Activated CD8-positive, alpha-beta memory T cell treated with anti-CD3 and anti-CD28 coated beads for 48 hours (primary cell): ENCODE data around the gene CARNS1.
"Not testable (repeated sequence)": the region's sequence is repeated elsewhere in the genome, so short reads cannot be mapped to it uniquely, and the experiment has no call there.

ENCODE experiments used
- DNase-seq, 3 experiments: peaks; one replicate each; pipeline ENCODE4 v3.0.0-alpha.2; 2020; ENCODE audit warnings: low read depth in 2 of 3, low spot score in 2 of 3

Gene CARNS1

GRCh38 chr11:67463186-67463585 lies 47.7 kb downstream of the CARNS1 start:
- no peak for DNase-seq

- DNase-seq: no peak
Measured at GRCh38 chr11:67463680-67464410, 48.4 kb downstream of the CARNS1 start.

- peak in 2 of 3 experiments; percentile 77 to 86 for DNase-seq
Measured at GRCh38 chr11:67464411-67465188, 49.1 kb downstream of the CARNS1 start.

GRCh38 chr11:67465189-67465510 lies 49.7 kb downstream of the CARNS1 start:
- DNase-seq: no peak

- DNase-seq: not testable (repeated sequence)
Measured at GRCh38 chr11:67465530-67465929, 50.1 kb downstream of the CARNS1 start.

GRCh38 chr11:67466367-67466766 lies 50.9 kb downstream of the CARNS1 start:
- DNase-seq: no peak

GRCh38 chr11:67466962-67467771 lies 51.7 kb downstream of the CARNS1 start:
- DNase-seq: no peak

GRCh38 chr11:67468056-67468455 lies 52.6 kb downstream of the CARNS1 start:
- DNase-seq: no peak

GRCh38 chr11:67468456-67468758 lies 52.9 kb downstream of the CARNS1 start:
- no peak for DNase-seq

GRCh38 chr11:67468759-67469507 lies 53.5 kb downstream of the CARNS1 start, which contains the start of gene TMEM134:
TMEM134 (minus strand) TSS chr11:67469251; CDS start chr11:67469192, 59 bp downstream.
- peak; percentile 84 to 91 (median 87) for DNase-seq

- DNase-seq: no peak
Measured at GRCh38 chr11:67469508-67469811, 54.0 kb downstream of the CARNS1 start.

- no peak for DNase-seq
Measured at GRCh38 chr11:67470337-67471002, 55.0 kb downstream of the CARNS1 start.

GRCh38 chr11:67472882-67473281 lies 57.4 kb downstream of the CARNS1 start:
- no peak for DNase-seq
